Stimulated activated CD4-positive, alpha-beta T cell treated with anti-CD3 and anti-CD28 coated beads, Interleukin-1b, Interleukin-23, amount 100 ng/mL, for 1 hour (primary cell): ENCODE results near the gene MRPL14.
"Not testable (repeated sequence)": the region's sequence is repeated elsewhere in the genome, so short reads cannot be mapped to it uniquely, and the experiment has no call there.

ENCODE experiments used
- DNase-seq, 2 donors: peaks; one replicate each; pipeline ENCODE4 v3.0.0-alpha.2; 2020; ENCODE audit warnings: low read depth in 2 of 2

Gene MRPL14

DNA sequence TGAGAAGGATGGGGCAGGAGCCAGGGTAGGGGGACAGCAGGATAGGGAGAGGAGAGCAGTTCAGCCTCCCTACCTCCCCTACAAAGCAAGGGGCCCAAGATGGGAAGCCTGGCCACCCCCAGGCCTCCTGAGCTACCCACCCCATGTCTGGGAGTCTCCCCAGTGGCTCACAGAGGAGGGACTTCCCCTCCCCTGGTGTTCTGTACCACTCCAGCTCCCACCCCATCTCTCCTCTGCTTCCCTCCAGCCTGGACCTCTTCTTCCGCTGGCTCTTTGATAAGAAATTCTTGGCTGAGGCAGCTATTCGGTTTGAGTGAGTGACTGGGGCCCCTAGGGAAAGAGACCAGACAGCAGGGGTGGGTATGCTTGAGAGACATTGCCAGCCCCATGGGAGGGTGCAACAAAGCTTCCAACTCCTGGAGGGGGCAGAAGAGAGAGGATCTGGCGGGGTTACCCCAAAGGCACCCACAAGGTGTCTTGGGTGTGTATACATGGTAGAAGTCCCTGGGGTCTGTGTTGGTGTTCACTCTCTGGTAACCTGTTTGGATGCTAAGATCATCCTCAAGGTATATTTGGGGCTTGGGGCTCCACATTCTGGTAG lies 23.2 kb upstream of the MRPL14 start:
- no peak for DNase-seq

DNA sequence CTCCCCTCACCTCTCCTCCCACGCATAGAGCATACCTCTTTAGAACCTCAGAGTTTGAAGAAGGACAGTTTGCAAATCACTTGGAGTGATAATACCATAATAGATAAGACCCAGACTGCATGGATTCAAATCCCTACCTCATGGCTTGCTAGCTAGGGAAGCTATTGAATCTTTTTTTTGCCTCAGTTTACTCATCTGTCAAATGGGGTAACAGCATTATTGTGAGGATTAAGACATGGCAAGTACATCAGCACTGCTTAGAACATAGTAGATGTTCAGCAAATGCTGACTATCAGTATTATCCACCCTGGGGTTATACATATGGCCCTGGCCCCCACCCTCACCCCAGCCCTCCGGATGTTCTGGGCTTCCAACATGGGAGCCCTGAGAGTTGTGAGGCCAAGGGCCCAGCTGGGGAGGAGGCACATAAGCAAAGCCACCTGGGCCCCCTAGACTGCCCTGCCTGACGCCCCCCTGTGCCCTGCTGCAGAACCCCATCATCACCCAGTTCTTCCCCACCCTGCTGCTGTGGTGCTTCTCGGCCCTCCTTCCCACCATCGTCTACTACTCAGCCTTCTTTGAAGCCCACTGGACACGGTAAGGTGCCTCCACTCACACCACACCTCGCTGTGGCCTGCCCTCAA lies 22.2 kb upstream of the MRPL14 start:
- no peak for DNase-seq

DNA sequence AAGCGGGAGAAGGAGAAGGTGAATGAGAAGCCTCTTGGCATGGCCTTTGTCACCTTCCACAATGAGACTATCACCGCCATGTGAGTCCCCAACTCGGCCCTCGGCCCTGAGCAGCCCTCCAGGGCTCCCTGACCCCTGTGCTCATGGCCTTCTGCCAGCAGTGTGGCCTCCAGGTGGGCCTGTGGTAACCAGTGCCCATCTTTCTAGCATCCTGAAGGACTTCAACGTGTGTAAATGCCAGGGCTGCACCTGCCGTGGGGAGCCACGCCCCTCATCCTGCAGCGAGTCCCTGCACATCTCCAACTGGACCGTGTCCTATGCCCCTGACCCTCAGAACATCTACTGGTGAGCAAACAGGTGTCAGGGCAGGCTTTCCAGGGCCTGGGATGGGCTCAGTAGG lies 21.1 kb upstream of the MRPL14 start:
- no peak for DNase-seq

DNA sequence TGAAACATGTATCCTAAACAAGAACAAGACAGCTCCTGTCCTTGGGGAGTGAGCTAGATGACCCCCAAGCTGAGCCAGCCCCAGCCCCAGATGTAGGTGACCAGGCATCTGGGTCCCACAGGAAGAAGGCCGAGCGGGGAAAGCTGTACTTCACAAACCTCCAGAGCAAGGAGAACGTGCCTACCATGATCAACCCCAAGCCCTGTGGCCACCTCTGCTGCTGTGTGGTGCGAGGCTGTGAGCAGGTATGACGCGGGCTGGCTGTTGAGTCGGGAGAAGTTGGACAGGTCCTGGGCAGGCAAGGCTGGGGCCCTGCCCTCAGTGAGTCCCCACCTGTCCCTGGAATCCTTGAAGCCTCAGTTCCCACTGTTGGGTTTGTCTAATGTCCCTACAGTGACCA lies 20.0 kb upstream of the MRPL14 start:
- no peak for DNase-seq

DNA sequence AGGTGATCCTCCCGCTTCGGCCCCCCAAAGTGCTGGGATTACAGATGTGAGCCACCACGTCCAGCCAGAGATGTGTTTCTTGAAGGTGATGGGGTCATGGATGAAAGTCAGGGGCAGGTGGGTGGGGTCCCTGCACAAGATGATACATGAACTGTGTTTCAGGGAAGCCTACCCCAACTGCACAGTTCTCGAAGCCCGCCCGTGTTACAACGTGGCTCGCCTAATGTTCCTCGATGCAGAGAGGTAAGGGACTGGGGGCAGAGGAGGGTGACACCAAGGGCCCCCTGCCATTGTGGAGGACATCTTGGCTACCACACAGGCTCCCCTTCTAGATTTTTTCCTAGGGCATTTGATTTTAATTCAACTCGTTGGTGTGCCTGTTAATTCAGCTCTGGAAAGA lies 19.4 kb upstream of the MRPL14 start:
- DNase-seq = no peak

DNA sequence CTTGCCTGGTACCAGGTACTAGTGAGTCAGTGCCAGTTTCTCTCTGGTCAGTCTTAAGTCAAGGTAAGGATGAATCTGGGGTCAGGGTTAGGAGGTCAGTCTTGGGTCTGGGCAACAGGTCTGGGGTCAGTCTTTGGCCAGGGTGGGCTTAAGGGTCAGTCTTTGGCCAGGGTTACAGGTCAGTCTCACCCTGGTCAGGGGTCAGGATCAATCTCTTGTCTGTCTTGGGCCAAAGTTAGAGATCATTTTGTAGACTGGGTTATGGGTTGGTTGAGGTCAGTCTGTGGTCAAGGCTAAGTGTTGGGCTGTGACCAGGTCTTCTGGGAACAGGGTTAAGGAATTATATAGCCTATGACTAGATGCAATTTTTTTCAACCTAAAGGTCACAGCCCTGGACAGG lies 18.6 kb upstream of the MRPL14 start:
- DNase-seq = no peak

DNA sequence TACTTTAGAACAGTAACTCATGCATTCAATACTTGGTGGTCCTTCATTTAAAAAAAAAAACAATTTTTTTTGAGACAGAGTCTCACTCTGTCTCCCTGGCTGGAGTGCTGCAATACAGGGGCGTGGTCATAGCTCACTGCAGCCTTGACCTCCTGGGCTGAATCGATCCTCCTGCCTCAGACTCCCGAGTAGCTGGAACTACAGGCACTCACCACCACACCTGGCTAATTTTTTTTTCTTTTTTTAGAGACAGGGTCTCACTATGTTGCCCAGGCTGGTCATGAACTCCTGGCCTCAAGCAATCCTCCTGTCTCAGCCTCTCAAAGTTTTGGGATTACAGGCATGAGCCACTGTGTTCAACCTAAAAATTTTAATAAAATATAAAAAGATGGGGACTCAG lies 17.3 kb upstream of the MRPL14 start:
- not testable (repeated sequence) for DNase-seq

DNA sequence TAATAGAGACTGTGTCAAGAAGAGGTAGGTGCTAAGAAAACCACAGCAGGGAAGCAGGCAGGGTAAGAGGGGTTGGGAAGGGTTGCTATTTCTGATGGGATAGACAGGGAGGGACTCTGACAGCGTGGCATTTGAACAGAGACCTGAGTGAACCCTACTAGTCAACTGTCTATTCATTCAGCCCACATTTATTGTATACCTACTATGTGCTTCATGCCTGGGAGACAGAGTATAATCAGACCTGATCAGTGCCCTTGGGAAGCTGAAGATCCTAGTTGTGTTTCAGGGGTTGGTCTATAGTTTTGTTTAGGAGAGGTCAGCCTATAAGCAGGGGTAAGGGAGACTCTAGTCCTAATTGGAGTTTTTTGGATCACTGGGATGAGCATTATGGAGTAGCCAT lies 16.5 kb upstream of the MRPL14 start:
- no peak for DNase-seq

DNA sequence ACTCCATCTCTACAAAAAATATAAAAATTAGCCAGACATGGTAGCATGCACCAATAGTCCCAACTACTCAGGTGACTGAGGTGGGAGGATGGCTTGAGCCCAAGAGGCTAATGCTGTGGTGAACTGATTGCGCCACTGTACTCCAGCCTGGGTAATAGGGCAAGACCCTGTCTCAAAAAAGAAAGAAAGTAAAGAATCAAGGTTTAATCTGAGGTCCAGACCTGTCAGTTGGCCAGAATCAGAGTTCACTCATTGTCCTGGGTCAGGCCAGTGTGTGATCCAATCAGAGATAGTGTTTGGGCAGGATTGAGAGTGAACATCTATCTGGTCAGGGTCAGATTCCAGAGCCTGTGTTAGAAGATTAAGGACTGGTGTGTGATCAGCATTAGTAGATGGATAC lies 15.6 kb upstream of the MRPL14 start:
- DNase-seq = no peak

DNA sequence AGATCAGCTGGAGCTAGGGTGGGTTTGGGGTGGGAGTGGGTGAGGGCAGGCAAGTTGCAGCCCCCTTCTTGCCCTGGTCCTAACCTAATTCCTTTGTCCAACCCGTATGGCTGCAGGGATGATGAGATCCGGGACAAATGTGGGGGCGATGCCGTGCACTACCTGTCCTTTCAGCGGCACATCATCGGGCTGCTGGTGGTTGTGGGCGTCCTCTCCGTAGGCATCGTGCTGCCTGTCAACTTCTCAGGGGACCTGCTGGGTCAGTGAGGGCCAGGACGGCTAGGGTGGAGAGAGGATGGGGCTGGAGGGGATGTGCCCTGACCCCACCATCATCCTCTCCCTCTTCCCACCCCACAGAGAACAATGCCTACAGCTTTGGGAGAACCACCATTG lies 12.1 kb upstream of the MRPL14 start:
- no peak for DNase-seq

DNA sequence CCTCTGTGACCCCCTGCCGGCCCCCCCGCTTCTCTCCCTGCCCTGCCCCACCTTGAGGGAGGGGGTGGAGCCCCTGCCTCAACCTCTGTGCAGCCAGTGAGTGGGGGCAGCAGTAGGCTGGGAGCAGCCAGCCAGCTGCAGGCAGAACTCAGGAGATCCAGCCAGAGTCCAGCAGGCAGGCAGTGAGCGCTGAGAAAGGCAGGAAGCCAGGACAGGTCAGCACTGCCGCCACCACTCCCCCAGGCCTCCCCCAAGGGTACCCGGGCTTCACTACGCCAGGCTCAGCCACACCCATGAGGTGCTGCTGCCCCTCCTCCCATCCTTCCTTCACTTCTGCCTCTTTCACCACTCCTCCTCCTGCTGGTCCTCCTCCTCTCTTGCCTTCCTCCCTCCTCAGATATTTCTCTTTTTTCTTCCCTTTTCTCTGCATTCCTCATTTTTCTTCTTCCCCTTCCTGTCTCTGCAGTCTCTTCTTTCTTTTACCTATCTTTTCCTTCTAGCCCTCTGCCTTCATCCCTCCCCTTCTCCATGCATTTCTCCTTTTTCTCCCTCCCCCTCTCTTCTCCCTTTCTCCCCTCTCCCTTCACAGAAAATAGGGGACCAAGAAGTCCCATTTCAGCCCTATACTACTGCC lies 11.6 kb upstream of the MRPL14 start:
- DNase-seq = no peak

DNA sequence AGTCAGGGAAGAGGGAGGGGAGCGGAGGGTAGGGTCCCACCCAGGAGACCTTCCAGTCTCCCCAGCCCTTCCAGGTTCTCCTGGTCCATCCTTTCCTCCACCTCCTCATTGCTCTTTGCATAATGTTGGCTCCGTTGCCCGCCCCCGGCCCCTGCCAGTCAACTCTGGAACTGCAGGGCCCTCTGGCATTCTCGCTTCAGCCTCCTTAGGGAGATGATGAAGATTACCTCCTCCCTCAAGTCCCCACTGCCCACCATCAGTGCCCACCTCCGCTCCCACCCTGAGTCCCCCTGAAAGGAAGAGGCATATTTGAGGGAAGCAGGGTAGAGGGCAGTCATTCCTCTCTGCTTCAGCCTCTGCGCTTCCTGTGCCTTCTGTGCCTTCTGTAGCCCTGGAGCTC lies 8.6 kb upstream of the MRPL14 start:
- no peak for DNase-seq

DNA sequence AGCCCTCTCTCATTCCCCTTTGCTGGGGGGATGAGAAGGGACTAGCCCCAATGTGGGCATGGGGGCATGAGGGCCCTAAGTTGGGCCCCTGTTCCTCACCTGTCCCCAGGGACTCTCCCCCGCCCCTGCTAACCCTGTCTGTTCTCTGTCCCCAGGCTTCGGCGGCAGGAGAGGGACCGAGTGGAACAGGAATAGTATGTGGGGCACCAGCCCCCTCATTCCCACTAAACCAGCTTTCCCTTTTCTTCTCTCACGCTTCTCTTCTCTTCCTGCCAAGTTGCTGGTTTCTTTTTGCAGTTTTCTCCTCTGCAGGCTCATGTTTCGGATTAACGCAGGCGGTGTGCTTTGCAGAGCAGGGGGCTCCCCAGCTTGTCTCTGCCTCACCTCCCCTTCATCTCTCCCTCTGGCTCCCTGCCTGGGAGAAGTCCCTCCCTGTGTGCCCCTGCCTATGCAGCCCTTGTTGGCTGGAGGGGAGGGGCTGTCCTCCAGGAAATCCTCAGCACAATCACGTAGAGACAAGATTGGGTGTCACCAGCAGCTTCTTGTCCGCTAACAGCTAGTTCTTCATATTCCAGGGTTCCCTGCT lies 8.0 kb upstream of the MRPL14 start:
- DNase-seq = no peak

DNA sequence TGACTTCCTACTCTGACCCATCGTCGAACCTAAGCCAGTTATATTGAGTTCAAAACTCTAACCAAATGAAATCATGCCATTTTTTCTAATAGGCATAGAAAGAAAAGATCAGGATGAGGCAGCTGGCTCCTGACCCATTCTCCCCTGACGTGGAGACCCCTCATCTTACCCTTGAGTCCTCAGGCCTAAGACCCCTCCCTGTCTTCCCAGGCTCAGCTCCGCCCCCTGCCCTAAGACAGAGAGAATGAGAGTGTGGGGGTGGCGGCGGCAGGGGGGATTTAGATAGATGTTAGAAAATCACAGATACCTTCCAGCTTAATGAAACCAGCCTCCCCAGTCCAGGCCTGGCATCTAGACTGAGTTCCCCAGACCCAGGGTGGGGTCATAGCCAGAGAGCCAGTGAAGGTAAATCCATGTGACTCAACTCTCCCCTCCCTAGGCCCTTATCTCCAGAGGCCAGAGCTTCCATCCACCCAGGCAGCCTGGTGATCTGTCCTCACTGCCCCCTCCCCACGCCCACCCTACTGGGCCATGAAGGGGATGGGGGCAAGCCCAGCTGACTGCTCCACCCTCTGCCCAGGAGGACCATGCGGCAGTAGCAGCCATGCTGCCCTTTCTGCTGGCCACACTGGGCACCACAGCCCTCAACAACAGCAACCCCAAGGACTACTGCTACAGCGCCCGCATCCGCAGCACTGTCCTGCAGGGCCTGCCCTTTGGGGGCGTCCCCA lies 6.9 kb upstream of the MRPL14 start:
- no peak for DNase-seq

DNA sequence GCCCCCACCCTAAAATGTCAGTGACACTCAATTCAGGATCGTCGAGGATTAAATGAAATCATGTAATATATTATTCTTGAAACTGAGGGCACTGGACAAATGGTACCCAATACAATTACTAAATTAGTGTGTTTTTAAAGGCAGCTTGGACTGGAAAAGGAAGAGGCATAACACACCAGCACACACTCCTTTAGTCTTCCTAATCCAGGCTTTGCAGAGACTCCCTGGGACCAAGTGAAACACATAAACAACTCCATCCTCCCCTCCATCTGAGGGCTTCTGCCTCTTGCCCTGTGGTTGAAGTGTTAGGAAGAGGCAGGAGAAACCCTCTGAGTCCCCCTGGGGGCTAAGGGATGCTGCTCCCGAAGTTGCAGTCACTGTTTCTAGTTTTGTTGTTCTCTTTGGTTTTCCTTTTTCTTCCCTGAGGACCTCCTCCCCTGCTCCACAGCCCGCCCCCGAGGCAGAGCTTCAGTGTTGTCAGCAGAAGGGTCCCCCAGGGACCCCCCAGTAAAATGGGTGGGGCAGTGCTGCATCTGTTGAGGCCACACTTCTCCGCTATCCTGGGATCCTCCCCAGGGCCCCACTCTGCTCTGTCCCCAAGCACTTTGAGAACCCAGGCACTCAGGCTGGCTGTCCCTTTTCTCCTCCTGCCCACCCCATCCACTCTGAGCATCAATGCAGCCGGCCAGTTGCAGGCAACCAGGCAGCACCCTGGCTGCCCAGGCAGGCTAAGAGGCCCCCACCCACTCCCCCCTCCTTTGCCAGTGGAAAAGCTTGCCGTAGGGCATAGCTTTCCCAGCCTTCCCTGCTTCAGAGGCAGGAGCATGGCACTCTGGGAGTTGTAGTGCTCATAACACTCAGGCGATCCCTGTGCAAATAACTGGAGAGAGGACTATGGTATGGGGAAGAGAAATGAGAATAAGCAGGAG lies 6.0 kb upstream of the MRPL14 start:
- DNase-seq = no peak

DNA sequence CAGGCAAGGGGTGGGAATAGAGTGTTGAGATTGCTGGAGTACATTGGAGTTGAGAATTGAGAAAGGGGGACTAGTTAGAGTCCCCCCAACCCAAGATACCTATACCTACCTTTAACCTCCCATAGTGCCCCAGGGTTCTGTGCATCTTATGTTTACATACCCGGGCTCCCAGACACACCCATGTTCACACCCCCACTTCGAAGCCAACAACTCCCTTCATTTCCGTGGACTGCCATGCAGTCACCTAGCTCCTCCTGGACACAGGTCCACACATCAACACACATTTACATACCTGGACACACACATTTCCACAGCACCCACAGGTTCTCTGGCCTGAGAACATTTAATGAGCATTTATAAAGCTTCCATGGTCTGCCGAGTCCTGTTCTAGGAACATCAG lies 5.2 kb upstream of the MRPL14 start:
- DNase-seq = no peak

DNA sequence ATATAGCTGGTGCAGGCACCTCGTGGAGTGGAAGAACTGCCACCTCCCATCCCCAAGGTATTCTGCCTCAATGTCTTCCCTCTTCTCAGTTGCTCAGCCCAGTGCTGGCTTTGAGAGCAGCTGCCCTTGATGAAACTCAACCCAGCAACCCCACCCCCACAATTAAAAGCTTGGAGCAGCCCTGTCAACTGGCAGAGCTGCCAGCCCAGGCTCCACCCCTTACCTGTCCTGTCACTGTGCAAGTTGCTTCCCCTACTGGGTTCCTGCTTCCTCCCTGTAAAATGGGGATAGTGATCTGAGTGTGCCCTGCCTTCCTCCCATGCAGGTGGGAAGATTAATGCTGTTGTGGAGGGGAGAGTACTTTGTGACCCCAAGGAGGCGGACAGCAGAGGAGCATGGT lies 4.6 kb upstream of the MRPL14 start:
- no peak for DNase-seq

DNA sequence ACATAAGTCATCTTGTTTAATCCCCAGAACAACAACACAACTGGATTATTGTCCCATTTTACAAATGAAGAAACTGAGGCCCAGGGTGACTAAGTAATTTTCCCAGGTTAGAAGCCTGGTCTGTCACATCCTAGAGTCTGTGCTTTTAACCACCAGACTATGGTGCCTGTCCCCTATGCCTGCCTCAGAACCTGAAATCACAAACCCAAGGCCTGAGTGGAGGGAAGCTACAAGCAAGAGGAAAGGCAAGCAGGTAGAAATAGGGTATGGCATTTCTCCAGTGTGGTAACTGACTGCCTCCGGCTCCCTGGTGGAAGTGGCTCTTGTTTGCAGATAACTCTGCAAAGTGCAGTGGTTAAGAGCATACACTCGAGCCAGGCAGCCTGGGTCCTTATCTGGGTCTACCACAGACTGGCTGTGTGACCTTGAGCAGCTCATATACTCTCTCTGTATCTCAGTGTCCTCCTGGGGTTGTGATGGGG lies 2.6 kb upstream of the MRPL14 start:
- DNase-seq = no peak

DNA sequence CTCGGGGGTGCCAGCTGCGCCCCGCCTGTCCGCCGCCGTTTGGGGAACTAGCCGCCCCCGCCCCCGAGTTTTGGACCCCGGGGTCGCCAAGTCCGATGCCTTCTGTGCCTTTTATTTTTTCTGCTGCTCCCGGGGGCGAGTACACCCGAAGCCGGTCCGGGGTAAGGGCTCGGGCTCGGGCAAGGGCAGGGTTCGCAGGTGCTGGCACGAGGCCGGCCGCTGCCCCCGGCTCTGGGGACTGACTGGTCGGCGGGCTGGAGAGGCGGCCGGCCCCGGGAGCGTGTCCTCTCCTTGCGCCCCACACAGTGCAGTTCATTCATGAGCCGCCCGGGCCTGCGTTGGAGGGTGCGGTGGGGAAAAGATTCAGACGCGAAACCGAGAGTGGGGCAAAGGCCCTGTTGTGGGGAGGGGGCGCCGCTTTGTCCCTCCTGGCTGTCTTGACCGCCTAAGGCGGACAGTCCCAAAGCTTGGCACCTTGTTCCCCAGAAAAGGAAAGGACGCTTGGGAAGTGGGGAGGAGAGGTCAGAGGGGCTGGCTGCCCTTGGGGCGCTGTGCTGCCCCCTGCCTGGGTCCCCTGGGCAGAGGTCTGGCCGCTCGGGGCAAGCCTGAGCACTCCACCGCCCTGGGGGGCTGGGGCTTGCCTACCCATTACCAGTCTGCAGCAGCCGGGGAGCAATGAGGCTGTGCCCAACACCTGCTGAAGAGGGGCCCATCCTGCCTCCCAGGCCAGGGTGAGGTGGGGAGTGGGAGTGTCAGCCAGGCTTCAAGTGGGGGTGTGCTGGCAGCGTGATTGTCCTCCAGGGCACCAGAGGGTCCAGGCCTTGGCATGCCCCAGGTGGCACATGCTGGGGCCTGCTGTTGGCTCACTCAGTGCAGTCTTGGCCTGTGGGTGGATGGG lies 1.0 kb upstream of the MRPL14 start:
- DNase-seq = no peak
